ENCODE data around the gene PCCA.

DNA sequence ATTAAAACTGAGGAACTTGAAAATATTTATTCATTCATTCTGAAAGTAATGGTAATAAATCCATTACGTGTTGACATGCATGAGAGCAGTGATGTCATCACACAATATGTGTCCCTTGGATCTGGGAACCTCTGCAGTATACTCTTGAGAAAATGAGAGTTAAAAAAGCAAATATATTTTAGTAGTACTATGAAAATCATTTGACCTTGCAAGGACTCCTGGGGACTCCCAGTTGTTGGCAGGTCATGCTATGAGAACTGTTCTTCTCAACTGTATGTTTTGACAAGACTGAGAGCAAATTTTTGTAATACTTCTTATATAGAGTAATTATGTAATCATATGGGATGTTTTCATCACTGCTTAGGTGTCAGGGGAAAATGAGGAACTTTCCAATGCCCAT, 249.4 kb downstream of the PCCA start:
- TF ChIP-seq, protein P1, sequence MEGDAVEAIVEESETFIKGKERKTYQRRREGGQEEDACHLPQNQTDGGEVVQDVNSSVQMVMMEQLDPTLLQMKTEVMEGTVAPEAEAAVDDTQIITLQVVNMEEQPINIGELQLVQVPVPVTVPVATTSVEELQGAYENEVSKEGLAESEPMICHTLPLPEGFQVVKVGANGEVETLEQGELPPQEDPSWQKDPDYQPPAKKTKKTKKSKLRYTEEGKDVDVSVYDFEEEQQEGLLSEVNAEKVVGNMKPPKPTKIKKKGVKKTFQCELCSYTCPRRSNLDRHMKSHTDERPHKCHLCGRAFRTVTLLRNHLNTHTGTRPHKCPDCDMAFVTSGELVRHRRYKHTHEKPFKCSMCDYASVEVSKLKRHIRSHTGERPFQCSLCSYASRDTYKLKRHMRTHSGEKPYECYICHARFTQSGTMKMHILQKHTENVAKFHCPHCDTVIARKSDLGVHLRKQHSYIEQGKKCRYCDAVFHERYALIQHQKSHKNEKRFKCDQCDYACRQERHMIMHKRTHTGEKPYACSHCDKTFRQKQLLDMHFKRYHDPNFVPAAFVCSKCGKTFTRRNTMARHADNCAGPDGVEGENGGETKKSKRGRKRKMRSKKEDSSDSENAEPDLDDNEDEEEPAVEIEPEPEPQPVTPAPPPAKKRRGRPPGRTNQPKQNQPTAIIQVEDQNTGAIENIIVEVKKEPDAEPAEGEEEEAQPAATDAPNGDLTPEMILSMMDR (IDR thresholded peaks at IDR 0.05) = no peak
- TF ChIP-seq POLR2A (IDR thresholded peaks at IDR 0.05) = no peak

All from adrenal gland (tissue), 5 donors.